ENCODE data around the gene QRFP.

DNA sequence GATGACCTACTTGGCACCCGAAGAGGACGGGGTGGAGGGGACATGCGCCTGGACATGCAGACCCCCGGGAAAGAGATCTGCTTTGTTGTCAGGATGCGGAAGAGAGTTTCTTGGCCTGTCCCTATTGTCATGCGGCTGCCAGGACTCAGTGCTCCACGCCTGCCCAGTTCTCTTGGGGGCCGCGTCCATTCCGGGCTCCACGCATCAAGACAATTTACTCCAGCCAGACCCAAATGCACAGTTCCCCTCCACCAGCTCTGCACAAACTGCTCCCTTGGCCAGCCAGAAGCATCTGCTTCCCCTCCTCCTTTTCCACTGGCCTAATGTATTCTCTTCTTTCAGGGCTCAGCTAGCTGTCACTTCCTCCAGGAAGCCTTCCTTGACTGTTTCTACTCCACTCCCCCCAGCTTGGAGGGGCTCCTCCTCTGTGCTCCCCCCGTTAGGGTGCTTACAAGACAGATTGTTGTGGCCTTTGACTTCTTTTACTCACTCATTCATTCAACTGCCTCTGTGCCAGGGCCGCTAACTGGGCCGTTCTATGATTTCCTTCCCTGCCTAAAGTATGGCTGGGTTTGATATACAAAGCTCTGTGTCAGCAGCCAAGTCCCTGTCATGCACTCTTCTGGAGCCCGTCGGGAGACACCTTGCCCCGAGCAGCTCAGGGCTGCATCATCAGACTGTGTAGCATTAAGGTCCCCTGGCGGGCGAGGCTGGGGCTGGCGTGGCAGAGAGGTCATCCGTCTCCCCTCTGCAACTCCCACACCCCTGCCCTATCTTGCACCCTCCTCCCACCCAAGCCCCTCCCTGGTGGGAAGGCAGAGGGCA lies 35.9 kb upstream of the QRFP start:
- TF ChIP-seq, protein P1, sequence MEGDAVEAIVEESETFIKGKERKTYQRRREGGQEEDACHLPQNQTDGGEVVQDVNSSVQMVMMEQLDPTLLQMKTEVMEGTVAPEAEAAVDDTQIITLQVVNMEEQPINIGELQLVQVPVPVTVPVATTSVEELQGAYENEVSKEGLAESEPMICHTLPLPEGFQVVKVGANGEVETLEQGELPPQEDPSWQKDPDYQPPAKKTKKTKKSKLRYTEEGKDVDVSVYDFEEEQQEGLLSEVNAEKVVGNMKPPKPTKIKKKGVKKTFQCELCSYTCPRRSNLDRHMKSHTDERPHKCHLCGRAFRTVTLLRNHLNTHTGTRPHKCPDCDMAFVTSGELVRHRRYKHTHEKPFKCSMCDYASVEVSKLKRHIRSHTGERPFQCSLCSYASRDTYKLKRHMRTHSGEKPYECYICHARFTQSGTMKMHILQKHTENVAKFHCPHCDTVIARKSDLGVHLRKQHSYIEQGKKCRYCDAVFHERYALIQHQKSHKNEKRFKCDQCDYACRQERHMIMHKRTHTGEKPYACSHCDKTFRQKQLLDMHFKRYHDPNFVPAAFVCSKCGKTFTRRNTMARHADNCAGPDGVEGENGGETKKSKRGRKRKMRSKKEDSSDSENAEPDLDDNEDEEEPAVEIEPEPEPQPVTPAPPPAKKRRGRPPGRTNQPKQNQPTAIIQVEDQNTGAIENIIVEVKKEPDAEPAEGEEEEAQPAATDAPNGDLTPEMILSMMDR (IDR thresholded peaks at IDR 0.05), result peak in 11 of 12 donors; percentile 19 to 57 (median 34)
- TF ChIP-seq POLR2A (IDR thresholded peaks at IDR 0.05), result no peak
